Neural crest cell (in vitro differentiated cells): ENCODE data around the gene PTGER2. TPM values are rescaled to one million over a fixed set of nuclear protein-coding genes. Genes with fewer than 3 reads are reported as not detected.

Experiments
- DNase-seq: peaks from one replicate; pipeline ENCODE4 v3.0.0; 2021; ENCODE audit warnings: low read depth, mixed read lengths, low spot score
- H3K27ac Mint-ChIP-seq: one replicate; pipeline ENCODE4 v1.8.0; 2021; ENCODE audit warnings: mild to moderate bottlenecking, mixed read lengths; ENCODE audit not compliant: unreplicated experiment
- H3K27me3 Mint-ChIP-seq: 2 replicates; pipeline ENCODE4 v1.8.0; 2021; ENCODE audit warnings: low read depth, mild to moderate bottlenecking, mixed read lengths
- H3K36me3 Mint-ChIP-seq: 2 replicates; pipeline ENCODE4 v1.8.0; 2021; ENCODE audit warnings: low read depth, mild to moderate bottlenecking, mixed read lengths
- H3K4me1 Mint-ChIP-seq: 2 replicates; pipeline ENCODE4 v1.8.0; 2021; ENCODE audit warnings: mixed read lengths
- H3K4me3 Mint-ChIP-seq: one replicate; pipeline ENCODE4 v1.8.0; 2021; ENCODE audit warnings: mild to moderate bottlenecking, mixed read lengths
- H3K9me3 Mint-ChIP-seq: 2 replicates; pipeline ENCODE4 v1.8.0; 2021; ENCODE audit warnings: mixed read lengths
- CTCF ChIP-seq: fragments of 200-600 bp; sonication (generic); conservative IDR thresholded peaks from 2 replicates; pipeline ENCODE4 v1.5.0; 2021; ENCODE audit warnings: antibody characterized with exemption, mild to moderate bottlenecking
- total RNA-seq: library from RNA; stranded (reverse); gene quantifications from 2 replicates; pipeline ENCODE4 v1.2.1, GENCODE V29; 2021

PTGER2 gene
- total RNA-seq, 1 donor from 2014 or later = not detected

GRCh38 chr14:52354242-52354641, 40.1 kb downstream of the PTGER2 start:
- Mint-ChIP-seq H3K9me3 (no peaks in the 10 kb centered on the region), H3K4me3 (no peak overlapping the region), H3K36me3 (no peaks in the 10 kb centered on the region), H3K27ac (no peak overlapping the region), H3K4me1 (no peaks in the 10 kb centered on the region), H3K27me3 (no peaks in the 10 kb centered on the region)
- no peak for TF ChIP-seq CTCF
- no peak for DNase-seq

DNA sequence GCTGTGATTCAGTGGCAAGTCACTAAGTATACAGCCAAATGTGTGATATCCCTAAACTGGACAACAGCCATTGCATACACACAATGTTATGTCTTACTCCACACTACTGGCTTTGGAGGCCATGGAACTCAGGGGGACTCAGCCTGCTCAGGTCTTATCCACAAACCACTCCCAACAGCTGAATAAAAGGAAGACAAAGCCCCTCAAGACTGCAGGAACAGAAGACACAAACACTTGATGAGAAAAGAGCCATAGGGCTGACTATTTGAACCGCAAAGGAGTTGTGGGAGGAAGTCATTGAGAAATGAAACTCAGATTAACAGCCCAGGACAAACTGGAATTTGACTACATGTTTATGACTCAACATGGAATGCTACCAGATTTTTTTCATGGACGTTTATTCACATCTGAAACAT, 40.9 kb downstream of the PTGER2 start:
- H3K4me3 Mint-ChIP-seq = no peak overlapping the region
- no peaks in the 10 kb centered on the region for H3K9me3 Mint-ChIP-seq
- no peak for DNase-seq
- no peaks in the 10 kb centered on the region for H3K36me3 Mint-ChIP-seq
- no peaks in the 10 kb centered on the region for H3K4me1 Mint-ChIP-seq
- no peaks in the 10 kb centered on the region for H3K27me3 Mint-ChIP-seq
- no peak for TF ChIP-seq CTCF
- H3K27ac Mint-ChIP-seq = no peak overlapping the region

- no peaks in the 10 kb centered on the region for H3K4me1 Mint-ChIP-seq
- DNase-seq = no peak
- H3K4me3 Mint-ChIP-seq = no peak overlapping the region
- no peaks in the 10 kb centered on the region for H3K27me3 Mint-ChIP-seq
- no peak for TF ChIP-seq CTCF
- H3K27ac Mint-ChIP-seq = no peak overlapping the region
- no peaks in the 10 kb centered on the region for H3K36me3 Mint-ChIP-seq
- H3K9me3 Mint-ChIP-seq = no peaks in the 10 kb centered on the region
Observed at GRCh38 chr14:52355526-52355925, 41.4 kb downstream of the PTGER2 start.

DNA sequence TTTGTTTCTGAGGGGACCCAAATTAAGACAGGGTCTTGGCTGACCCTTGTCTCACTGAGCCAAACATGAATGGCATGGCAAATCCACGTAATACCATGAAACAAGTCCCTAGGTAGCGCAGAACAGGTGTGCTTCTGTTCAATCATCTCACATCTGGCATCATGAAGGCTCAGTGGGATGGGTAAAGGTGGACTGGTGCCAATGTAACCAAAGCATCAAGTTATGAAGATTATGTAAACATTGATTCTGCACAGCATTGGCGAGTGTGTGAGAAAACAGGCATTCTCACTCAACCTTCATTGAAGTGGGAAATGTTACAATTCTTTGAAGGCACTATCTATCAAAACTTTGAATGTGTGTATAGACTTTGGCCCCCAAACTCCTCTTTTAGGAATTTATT, 41.9 kb downstream of the PTGER2 start:
- Mint-ChIP-seq H3K4me1 (no peaks in the 10 kb centered on the region), H3K27me3 (no peaks in the 10 kb centered on the region), H3K36me3 (no peaks in the 10 kb centered on the region), H3K9me3 (no peaks in the 10 kb centered on the region), H3K27ac (no peak overlapping the region), H3K4me3 (no peak overlapping the region)
- no peak for TF ChIP-seq CTCF
- no peak for DNase-seq

- Mint-ChIP-seq H3K4me3 (no peak overlapping the region), H3K9me3 (no peaks in the 10 kb centered on the region), H3K27me3 (no peaks in the 10 kb centered on the region), H3K27ac (no peak overlapping the region), H3K4me1 (no peaks in the 10 kb centered on the region), H3K36me3 (no peaks in the 10 kb centered on the region)
- DNase-seq = no peak
- TF ChIP-seq CTCF = no peak
Observed at GRCh38 chr14:52360831-52361230, 46.7 kb downstream of the PTGER2 start.
